Measurements from ENCODE around the gene THOP1. TPM values are rescaled to one million over a fixed set of nuclear protein-coding genes. Genes with fewer than 3 reads are reported as not detected.
"Not testable (repeated sequence)": the region's sequence is repeated elsewhere in the genome, so short reads cannot be mapped to it uniquely, and the experiment has no call there.

THOP1 gene
- polyA plus RNA-seq, 2 donors: 56.5 to 77.4 TPM

- peaks cover 0 to 25% of the 10 kb centered on the region in 2 donors for H3K36me3 ChIP-seq (ENCODE audit: control insufficient read depth in 2 of 2, insufficient read depth in 2 of 2, low read length in 1 of 2)
- not testable (repeated sequence) for H3K4me1 ChIP-seq (ENCODE audit: control insufficient read depth in 2 of 2, insufficient read depth in 2 of 2, low read length in 1 of 2); H3K4me3 ChIP-seq (ENCODE audit: low read depth in 1 of 2, low read length in 2 of 2); H3K9me3 ChIP-seq (ENCODE audit: control insufficient read depth in 2 of 2, insufficient read depth in 1 of 2, low read depth in 1 of 2, low read length in 1 of 2); H3K27me3 ChIP-seq (ENCODE audit: control insufficient read depth in 1 of 2, insufficient read depth in 2 of 2, low read length in 2 of 2); H3K27ac ChIP-seq (ENCODE audit: low read depth in 2 of 2, low read length in 1 of 2)
- 94% methylated on average over 10 of the region's 10 CpGs for WGBS, 2 donors
Observed at GRCh38 chr19:2792666-2793065, 7.4 kb downstream of the THOP1 start.

- no peak overlapping the region for H3K27ac ChIP-seq (ENCODE audit: low read depth in 2 of 2, low read length in 1 of 2)
- no peak overlapping the region for H3K4me3 ChIP-seq (ENCODE audit: low read depth in 1 of 2, low read length in 2 of 2)
- peaks cover 8 to 10% of the 10 kb centered on the region in 2 donors for H3K4me1 ChIP-seq (ENCODE audit: control insufficient read depth in 2 of 2, insufficient read depth in 2 of 2, low read length in 1 of 2)
- H3K36me3 ChIP-seq (ENCODE audit: control insufficient read depth in 2 of 2, insufficient read depth in 2 of 2, low read length in 1 of 2): peaks cover 0 to 25% of the 10 kb centered on the region in 2 donors
- H3K9me3 ChIP-seq (ENCODE audit: control insufficient read depth in 2 of 2, insufficient read depth in 1 of 2, low read depth in 1 of 2, low read length in 1 of 2): peaks cover 0 to 4% of the 10 kb centered on the region in 2 donors
- WGBS, 2 donors: 97 to 98% methylated on average over 7 of the region's 7 CpGs
- no peaks in the 10 kb centered on the region for H3K27me3 ChIP-seq (ENCODE audit: control insufficient read depth in 1 of 2, insufficient read depth in 2 of 2, low read length in 2 of 2)
Observed at GRCh38 chr19:2793126-2793525, 7.8 kb downstream of the THOP1 start.

GRCh38 chr19:2793577-2793976, 8.3 kb downstream of the THOP1 start:
- H3K4me1 ChIP-seq (ENCODE audit: control insufficient read depth in 2 of 2, insufficient read depth in 2 of 2, low read length in 1 of 2): peaks cover 8 to 10% of the 10 kb centered on the region in 2 donors
- H3K9me3 ChIP-seq (ENCODE audit: control insufficient read depth in 2 of 2, insufficient read depth in 1 of 2, low read depth in 1 of 2, low read length in 1 of 2): peaks cover 0 to 4% of the 10 kb centered on the region in 2 donors
- 96 to 98% methylated on average over 12 of the region's 12 CpGs for WGBS, 2 donors
- peaks cover 0 to 29% of the 10 kb centered on the region in 2 donors for H3K36me3 ChIP-seq (ENCODE audit: control insufficient read depth in 2 of 2, insufficient read depth in 2 of 2, low read length in 1 of 2)
- no peak overlapping the region for H3K27ac ChIP-seq (ENCODE audit: low read depth in 2 of 2, low read length in 1 of 2)
- H3K4me3 ChIP-seq (ENCODE audit: low read depth in 1 of 2, low read length in 2 of 2): no peak overlapping the region
- H3K27me3 ChIP-seq (ENCODE audit: control insufficient read depth in 1 of 2, insufficient read depth in 2 of 2, low read length in 2 of 2): no peaks in the 10 kb centered on the region

GRCh38 chr19:2795827-2796658, 10.7 kb downstream of the THOP1 start:
- Histone ChIP-seq H3K27ac (ENCODE audit: low read depth in 2 of 2, low read length in 1 of 2) (peak overlapping the region; percentile 47 to 80), H3K4me3 (ENCODE audit: low read depth in 1 of 2, low read length in 2 of 2) (no peak overlapping the region), H3K9me3 (ENCODE audit: control insufficient read depth in 2 of 2, insufficient read depth in 1 of 2, low read depth in 1 of 2, low read length in 1 of 2) (peaks cover 2 to 4% of the 10 kb centered on the region in 2 donors), H3K27me3 (ENCODE audit: control insufficient read depth in 1 of 2, insufficient read depth in 2 of 2, low read length in 2 of 2) (no peaks in the 10 kb centered on the region), H3K4me1 (ENCODE audit: control insufficient read depth in 2 of 2, insufficient read depth in 2 of 2, low read length in 1 of 2) (peaks cover 3 to 8% of the 10 kb centered on the region in 2 donors), H3K36me3 (ENCODE audit: control insufficient read depth in 2 of 2, insufficient read depth in 2 of 2, low read length in 1 of 2) (peaks cover 3 to 37% of the 10 kb centered on the region in 2 donors)
- 65 to 74% methylated on average over 25 to 27 of the region's 27 CpGs for WGBS, 2 donors

- 95 to 96% methylated on average over 23 of the region's 23 CpGs for WGBS, 2 donors
- peaks cover 3 to 39% of the 10 kb centered on the region in 2 donors for H3K36me3 ChIP-seq (ENCODE audit: control insufficient read depth in 2 of 2, insufficient read depth in 2 of 2, low read length in 1 of 2)
- peaks cover 2 to 4% of the 10 kb centered on the region in 2 donors for H3K9me3 ChIP-seq (ENCODE audit: control insufficient read depth in 2 of 2, insufficient read depth in 1 of 2, low read depth in 1 of 2, low read length in 1 of 2)
- H3K4me3 ChIP-seq (ENCODE audit: low read depth in 1 of 2, low read length in 2 of 2): no peak overlapping the region
- no peaks in the 10 kb centered on the region for H3K27me3 ChIP-seq (ENCODE audit: control insufficient read depth in 1 of 2, insufficient read depth in 2 of 2, low read length in 2 of 2)
- H3K4me1 ChIP-seq (ENCODE audit: control insufficient read depth in 2 of 2, insufficient read depth in 2 of 2, low read length in 1 of 2): peaks cover 3 to 8% of the 10 kb centered on the region in 2 donors
- peak overlapping the region in 1 of 2 donors; percentile 80 for H3K27ac ChIP-seq (ENCODE audit: low read depth in 2 of 2, low read length in 1 of 2)
Observed at GRCh38 chr19:2796659-2797266, 11.5 kb downstream of the THOP1 start.

GRCh38 chr19:2797280-2797679, 12.0 kb downstream of the THOP1 start:
- peaks cover 3 to 8% of the 10 kb centered on the region in 2 donors for H3K4me1 ChIP-seq (ENCODE audit: control insufficient read depth in 2 of 2, insufficient read depth in 2 of 2, low read length in 1 of 2)
- WGBS, 2 donors: 96% methylated on average over 15 of the region's 15 CpGs
- H3K36me3 ChIP-seq (ENCODE audit: control insufficient read depth in 2 of 2, insufficient read depth in 2 of 2, low read length in 1 of 2): peaks cover 3 to 38% of the 10 kb centered on the region in 2 donors
- no peaks in the 10 kb centered on the region for H3K27me3 ChIP-seq (ENCODE audit: control insufficient read depth in 1 of 2, insufficient read depth in 2 of 2, low read length in 2 of 2)
- H3K27ac ChIP-seq (ENCODE audit: low read depth in 2 of 2, low read length in 1 of 2): no peak overlapping the region
- H3K4me3 ChIP-seq (ENCODE audit: low read depth in 1 of 2, low read length in 2 of 2): no peak overlapping the region
- H3K9me3 ChIP-seq (ENCODE audit: control insufficient read depth in 2 of 2, insufficient read depth in 1 of 2, low read depth in 1 of 2, low read length in 1 of 2): peaks cover 2 to 4% of the 10 kb centered on the region in 2 donors

- Histone ChIP-seq H3K27me3 (ENCODE audit: control insufficient read depth in 1 of 2, insufficient read depth in 2 of 2, low read length in 2 of 2) (no peaks in the 10 kb centered on the region), H3K9me3 (ENCODE audit: control insufficient read depth in 2 of 2, insufficient read depth in 1 of 2, low read depth in 1 of 2, low read length in 1 of 2) (peaks cover 2 to 4% of the 10 kb centered on the region in 2 donors), H3K4me1 (ENCODE audit: control insufficient read depth in 2 of 2, insufficient read depth in 2 of 2, low read length in 1 of 2) (peaks cover 3 to 8% of the 10 kb centered on the region in 2 donors), H3K27ac (ENCODE audit: low read depth in 2 of 2, low read length in 1 of 2) (no peak overlapping the region), H3K36me3 (ENCODE audit: control insufficient read depth in 2 of 2, insufficient read depth in 2 of 2, low read length in 1 of 2) (peaks cover 8 to 45% of the 10 kb centered on the region in 2 donors), H3K4me3 (ENCODE audit: low read depth in 1 of 2, low read length in 2 of 2) (no peak overlapping the region)
- 95 to 96% methylated on average over 16 of the region's 16 CpGs for WGBS, 2 donors
Observed at GRCh38 chr19:2798158-2798685, 12.9 kb downstream of the THOP1 start.

GRCh38 chr19:2798733-2799132, 13.4 kb downstream of the THOP1 start:
- peaks cover 3 to 8% of the 10 kb centered on the region in 2 donors for H3K4me1 ChIP-seq (ENCODE audit: control insufficient read depth in 2 of 2, insufficient read depth in 2 of 2, low read length in 1 of 2)
- peaks cover 2 to 4% of the 10 kb centered on the region in 2 donors for H3K9me3 ChIP-seq (ENCODE audit: control insufficient read depth in 2 of 2, insufficient read depth in 1 of 2, low read depth in 1 of 2, low read length in 1 of 2)
- H3K27me3 ChIP-seq (ENCODE audit: control insufficient read depth in 1 of 2, insufficient read depth in 2 of 2, low read length in 2 of 2): no peaks in the 10 kb centered on the region
- H3K27ac ChIP-seq (ENCODE audit: low read depth in 2 of 2, low read length in 1 of 2): no peak overlapping the region
- WGBS, 2 donors: 77 to 87% methylated on average over 7 of the region's 7 CpGs
- no peak overlapping the region for H3K4me3 ChIP-seq (ENCODE audit: low read depth in 1 of 2, low read length in 2 of 2)
- H3K36me3 ChIP-seq (ENCODE audit: control insufficient read depth in 2 of 2, insufficient read depth in 2 of 2, low read length in 1 of 2): peaks cover 8 to 47% of the 10 kb centered on the region in 2 donors

- H3K4me3 ChIP-seq (ENCODE audit: low read depth in 1 of 2, low read length in 2 of 2): no peak overlapping the region
- 94 to 95% methylated on average over 41 of the region's 41 CpGs for WGBS, 2 donors
- peaks cover 8 to 51% of the 10 kb centered on the region in 2 donors for H3K36me3 ChIP-seq (ENCODE audit: control insufficient read depth in 2 of 2, insufficient read depth in 2 of 2, low read length in 1 of 2)
- peaks cover 3 to 8% of the 10 kb centered on the region in 2 donors for H3K4me1 ChIP-seq (ENCODE audit: control insufficient read depth in 2 of 2, insufficient read depth in 2 of 2, low read length in 1 of 2)
- peaks cover 2 to 4% of the 10 kb centered on the region in 2 donors for H3K9me3 ChIP-seq (ENCODE audit: control insufficient read depth in 2 of 2, insufficient read depth in 1 of 2, low read depth in 1 of 2, low read length in 1 of 2)
- no peak overlapping the region for H3K27ac ChIP-seq (ENCODE audit: low read depth in 2 of 2, low read length in 1 of 2)
- H3K27me3 ChIP-seq (ENCODE audit: control insufficient read depth in 1 of 2, insufficient read depth in 2 of 2, low read length in 2 of 2): no peaks in the 10 kb centered on the region
Observed at GRCh38 chr19:2799273-2800020, 14.1 kb downstream of the THOP1 start.

All from esophagus (tissue), 2 donors.